Activated CD8-positive, alpha-beta memory T cell treated with anti-CD3 and anti-CD28 coated beads for 48 hours (primary cell): ENCODE results near the gene PJA2.

Source experiments
- DNase-seq, 3 experiments: peaks; one replicate each; pipeline ENCODE4 v3.0.0-alpha.2; 2020; ENCODE audit warnings: low read depth in 2 of 3, low spot score in 2 of 3

PJA2 gene

DNA sequence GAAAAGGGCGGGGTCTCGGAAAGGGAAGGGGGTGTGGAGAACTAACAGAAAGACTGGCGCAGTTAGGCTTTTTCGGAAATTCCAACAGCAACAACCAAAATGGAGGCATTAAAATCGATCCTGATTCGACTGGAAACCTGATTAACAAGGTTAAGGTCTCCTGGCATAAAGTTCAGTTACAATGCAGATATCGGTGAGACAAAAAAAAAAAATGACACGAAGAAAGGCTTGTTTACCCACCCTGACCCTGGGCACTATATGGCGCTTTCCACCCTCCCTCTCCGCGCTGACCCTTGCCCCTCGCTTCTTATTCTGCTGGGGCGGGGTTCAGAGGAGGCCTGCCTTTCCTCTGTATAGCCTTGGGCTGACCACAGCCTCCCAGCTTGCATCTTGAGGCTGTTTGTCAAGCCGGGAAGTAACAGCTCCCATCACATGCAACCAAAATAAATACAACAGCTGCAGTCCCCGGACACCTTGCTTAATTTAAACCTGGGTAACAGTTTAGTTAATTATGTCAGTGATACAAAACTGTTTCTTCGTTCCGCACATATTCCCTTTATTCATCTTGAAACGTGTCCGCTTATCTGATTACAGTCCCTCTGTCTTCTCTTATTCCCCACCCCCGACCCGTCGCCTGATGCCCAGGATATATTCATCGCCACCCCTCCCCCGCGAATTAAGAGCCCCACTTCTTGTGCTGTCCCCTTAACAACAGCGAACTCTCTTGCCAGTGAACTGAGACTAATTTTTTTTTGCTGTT lies 795 bp upstream of the PJA2 start:
- peak in 1 of 3 experiments; percentile 10 for DNase-seq

DNA sequence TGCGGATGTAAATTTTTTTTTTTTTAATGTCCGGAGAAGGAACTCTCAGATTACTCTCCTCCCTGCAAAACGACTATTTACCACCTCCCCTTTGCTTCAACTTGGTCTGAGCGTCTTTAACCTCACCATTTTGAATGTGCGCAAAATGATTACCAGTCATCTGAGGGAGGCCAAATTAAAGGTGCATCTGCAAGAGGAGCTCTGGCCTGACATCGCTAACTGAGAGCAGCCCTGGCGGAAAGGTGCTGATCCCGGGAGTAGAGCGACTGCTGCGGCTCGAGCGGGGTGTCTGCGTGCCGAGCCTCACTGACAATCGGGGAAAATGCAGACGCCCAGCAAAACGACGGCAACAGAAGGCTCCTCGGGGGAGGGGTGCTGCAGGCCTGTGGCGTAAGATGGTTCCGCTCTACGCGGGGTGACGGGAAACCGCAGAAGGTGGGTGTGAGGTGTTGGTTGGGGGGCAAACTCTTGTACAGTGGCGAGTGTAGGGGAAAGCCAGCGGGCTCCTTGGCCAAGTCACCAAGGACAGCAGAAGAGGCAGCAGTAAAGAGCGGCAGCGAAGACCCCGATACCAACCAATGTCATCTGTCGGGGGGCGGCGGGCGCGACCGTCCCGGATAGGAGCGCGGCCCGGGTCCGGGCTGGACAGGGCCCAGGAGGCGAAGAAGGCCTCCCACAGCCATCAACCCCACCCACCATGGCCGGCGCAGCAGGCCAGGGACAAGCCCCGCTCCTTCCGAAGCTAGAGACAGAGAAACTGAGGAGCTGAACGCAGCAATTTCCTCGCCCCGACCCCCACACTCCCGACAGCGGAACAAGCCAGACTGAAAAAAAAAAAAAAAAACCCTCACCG lies 557 bp downstream of the PJA2 start:
- peak; percentile 52 to 72 (median 72) for DNase-seq

DNA sequence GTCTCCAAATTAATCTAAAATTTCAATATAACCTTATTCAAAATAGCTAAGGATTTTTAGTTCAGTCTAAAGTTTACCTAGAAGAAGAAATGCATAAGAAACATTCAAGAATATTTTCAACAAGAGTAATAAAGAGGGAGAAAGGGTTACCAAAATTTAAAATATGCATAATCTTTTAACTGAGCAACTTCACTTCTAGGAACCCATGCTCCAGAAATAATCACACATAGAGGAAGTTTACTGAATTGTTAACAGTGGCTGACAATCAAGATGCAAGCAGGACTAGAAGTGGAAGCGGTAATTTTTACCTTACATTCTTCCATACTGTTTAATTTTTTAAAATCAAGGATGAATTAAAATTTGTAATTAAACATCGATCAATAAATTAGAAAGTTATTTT lies 1.9 kb downstream of the PJA2 start:
- no peak for DNase-seq

DNA sequence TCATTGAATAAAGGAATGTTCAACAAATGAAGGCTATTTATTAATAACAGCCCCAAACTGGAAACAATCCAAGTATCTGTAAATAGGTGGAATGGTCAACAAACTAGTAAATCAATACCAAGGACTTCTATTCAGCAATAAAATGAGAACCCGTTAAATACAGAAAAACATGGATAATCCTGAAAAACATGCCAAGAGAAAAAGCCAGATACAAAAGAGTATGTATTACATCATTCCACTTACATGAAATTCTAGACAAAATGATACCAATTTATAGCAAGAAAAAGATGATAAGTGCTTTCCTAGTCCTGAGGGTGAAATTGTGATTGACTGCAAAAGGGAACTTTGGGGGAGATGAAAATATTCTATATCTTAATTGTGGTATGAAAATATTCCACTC lies 3.1 kb downstream of the PJA2 start:
- DNase-seq, result no peak

DNA sequence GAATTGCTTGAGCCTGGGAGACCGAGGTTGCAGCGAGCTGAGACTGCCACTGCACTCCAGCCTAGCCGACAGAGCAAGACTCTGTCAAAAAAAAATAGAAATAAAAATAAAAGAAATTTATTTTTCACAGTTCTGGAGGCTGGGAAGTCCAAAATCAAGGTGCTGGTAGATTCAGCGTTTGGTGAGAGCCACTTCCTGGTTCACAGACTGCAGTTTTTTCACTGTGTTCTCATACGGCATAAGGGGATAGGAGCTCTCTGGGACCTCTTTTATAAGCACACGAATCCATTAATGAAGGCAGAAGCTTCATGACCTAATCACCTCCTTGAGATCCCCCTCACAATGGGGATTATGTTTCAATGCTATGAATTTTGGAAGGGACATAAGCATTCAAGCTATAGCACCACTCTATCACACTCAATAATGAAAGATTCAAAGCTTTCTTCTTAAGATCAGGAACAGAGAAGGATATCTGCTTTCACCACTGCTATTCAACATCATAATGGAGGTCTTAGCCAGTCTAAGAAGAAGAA lies 5.3 kb downstream of the PJA2 start:
- no peak for DNase-seq

DNA sequence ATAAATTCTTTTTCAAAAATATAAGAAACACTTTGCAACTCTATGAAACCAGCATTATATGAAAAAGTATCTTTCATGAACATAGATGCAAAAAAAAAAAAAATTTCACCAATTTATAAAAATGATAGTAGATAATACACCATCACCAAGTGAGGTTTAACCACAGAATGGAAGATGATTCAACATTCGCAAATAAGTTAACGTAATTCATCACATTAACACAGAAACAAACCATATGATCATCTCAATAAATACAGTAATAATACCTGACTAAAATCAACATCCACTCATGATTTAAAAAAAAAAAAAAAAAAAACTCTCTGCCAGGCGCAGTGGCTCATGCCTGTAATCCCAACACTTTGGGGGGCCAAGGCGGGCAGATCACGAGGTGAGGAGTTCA lies 6.3 kb downstream of the PJA2 start:
- DNase-seq, result no peak

DNA sequence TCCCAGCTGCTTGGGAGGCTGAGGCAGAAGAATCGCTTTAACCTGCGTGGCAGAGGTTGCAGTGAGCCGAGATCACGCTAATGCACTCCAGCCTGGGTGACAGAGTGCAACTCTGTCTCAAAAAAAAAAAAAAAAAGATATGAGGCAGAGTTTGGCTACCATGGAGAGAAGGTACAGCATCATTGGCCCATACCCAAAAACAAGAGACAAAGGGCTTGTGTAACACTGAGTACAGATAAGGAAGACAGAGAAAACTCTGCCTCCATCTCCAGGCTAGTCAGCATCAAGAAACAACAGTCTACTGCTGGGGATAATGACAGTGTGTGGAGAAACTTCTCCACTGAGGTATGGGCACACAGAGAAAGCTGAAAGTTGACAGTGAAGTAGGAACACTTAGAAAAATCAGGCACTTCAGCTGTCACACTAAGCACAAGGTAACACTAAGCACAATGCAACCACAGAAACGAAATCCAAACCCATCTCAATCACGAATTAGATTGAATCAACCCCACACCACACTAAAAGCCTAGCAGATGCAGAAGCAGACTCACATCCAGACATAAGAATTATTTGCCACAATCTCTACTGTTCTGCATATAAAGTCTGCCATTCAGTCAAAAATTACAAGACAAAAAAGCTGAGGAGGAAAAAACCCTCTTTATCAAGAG lies 10.5 kb downstream of the PJA2 start:
- DNase-seq, result no peak

DNA sequence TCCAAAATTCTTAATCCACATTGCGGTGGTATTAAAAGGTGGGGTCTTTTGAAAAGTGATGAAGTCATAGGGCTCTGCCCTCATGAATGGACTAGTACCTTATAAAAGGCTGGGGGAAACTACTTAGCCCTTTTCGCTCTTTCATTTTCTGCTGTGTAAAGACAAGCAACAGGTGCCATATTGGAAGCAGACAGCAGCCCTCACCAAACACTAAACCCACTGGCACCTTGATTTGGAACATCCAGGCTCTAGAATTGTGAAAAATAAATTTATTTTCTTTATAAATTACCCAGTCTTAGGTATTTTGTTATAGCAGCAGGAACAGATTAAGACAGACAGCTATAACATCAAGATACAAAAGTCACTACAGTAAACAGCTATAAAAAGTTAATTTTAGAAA lies 12.8 kb downstream of the PJA2 start:
- no peak for DNase-seq

DNA sequence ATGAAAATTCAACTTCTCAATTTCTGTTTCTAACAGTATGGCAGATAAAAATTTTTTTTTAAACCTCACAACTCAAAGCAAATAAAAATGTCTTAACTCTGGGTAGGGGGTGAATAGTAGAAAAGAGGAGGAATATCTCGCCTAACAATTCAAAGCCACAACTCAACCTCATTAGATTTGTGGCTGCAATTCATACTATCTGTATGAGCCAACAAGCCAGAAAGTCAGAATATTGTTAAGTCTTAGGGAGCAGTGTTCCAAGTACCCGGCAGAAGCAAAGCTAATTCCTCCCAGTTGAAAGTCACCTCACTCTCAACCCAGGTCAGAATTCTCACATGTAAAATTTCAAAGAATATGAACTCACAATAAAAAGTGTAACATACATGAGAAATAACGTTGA lies 15.0 kb downstream of the PJA2 start:
- no peak for DNase-seq

DNA sequence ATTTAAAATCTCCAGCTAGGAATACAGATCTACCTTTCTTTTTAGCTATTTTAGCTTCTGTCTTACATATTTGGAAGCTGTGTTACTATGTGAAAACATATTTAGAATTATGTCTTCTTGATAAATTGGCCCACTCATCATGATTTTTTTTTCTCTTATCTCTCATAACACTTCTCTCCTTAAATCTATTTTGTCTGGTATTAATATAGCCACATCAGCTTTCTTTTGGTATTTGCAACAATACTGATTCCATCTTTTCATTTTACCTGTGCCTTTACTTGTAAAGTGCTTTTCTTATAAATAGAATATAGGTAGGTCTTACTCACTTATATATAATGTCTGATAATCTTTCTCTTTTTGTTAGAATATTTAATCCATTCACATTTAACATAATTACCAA lies 19.6 kb downstream of the PJA2 start:
- no peak for DNase-seq

DNA sequence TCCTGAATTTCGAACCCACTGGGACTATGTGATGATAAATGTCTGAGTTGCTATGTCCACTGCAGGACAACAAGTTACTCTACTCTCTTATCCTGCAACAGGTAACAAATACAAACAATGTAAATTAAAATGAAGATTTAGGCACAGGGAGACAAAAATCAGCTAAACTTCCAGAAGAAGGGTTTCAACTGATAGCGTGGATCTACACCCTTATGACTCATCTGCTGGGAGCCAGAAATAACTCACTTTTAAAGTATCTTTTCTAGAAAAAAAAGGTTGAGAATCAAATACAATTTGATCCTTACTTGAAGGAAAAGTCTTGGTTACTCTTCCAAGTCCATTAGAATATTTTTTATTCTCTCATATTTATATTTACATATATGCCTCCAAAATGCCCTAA lies 21.4 kb downstream of the PJA2 start:
- DNase-seq, result no peak

DNA sequence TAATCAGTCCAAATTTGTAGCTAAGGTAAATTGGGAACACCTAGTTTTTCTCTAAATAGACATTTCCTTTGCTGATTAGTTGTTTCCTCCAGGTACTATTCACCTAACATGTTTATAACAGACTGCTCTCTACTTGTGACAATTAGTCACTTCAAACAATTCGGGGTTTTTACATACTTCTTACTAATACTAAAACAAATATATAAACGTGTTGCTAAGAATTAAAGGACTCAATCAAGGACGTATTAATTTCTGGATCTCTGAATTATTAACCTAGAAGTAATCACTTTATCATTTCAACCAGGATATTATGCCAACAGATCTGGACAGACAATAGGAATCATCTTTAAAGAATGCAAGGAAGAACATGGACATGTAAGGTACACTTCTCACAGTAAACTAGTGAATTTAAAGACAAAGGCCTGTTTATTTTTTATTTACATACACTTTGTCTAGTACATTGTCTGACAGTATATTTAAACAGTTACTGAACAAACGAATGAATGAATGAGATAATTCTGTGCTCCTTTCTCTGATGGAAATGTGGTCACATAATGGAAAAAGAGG lies 22.3 kb downstream of the PJA2 start:
- no peak for DNase-seq

DNA sequence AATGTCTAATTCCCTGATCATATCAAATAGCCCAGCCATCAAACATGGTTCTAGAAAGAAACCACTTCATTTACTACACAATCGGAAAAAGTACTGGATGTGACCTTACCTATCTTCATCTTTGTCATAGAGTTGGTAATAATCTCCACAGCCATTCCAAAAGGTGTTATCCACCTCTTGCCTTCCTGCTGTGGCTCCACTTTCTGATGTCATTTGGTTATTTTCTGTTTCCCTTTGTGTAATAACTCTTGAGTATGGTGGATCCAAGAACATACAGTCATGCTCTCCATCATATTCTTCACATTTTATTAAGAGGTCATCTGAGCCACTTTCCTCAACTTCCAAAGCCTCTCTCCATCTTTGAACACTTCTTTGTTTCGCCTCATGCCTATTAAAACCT lies 31.7 kb downstream of the PJA2 start:
- DNase-seq, result no peak

DNA sequence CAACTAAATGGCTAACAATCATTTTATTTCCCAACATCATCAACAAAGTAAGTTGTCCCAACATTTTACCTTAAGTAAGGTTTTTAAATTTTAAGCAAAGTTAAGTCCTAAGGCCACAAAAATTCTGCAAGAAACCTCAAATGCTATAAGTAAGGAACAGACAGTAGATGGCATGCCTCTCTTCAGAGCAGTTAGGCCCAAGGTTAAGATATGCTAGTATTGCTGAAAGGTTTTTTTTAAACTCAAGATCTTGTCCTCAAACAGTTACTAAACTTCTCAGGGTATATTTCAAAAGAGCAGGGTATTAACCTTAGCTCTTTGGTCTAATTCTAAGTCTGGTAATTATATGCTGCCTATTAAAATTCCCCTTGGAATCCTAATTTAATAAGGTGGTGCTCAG lies 35.1 kb downstream of the PJA2 start:
- DNase-seq, result no peak

DNA sequence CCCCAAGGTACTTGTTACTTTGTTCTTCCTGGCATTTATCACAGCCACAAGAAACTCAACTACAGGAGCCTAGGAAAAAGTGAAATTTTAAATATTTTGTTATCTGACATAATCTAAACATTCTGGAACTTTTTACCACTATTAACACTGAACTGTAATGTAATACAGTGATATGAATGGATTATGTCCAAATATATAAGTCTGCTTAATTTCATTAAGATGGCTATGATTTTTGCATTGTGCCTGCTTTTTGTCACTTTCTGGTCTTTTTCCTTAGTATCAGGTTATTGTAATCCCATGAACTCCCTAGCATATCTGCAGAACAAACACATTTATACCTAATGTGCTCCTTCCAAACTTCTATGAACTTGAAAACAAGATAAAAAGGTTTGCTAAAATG lies 35.8 kb downstream of the PJA2 start:
- no peak for DNase-seq

DNA sequence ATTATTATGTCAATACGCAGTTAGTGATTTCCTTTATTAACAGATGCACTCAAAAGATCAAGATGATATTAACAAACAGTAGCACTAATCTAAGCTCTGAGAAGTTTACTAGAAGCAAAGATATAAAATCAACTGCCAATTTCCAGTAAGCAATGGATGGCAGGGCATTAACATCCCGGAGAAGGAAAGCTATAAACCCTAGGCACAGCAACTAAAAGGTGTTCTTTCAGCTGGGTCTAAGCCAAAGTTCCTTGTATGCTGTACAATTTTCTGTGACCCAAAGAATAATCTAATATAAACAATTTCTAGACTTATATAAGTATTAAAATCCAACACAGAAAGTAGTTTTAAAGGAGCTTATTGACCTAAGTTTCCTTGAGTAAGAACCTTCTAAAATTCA lies 39.4 kb downstream of the PJA2 start:
- DNase-seq, result no peak

DNA sequence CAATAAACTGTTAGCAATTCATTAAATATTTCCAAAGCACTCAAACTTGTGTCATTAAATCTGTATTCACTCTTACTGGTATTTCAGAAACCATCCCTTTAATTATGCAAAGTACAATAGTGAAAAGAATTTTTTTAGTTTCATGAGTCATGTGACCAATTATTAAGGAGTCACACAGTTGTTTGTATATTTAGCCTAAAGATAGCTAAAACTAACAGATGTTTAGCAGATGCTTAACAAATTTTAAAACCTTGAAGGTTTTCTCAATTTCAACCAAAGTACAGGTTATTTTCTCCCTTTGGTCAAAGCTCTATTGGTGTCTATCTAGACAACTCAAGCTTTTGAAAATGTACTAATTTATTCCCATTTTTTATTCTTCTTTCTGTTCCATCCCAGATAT lies 44.1 kb downstream of the PJA2 start:
- no peak for DNase-seq

DNA sequence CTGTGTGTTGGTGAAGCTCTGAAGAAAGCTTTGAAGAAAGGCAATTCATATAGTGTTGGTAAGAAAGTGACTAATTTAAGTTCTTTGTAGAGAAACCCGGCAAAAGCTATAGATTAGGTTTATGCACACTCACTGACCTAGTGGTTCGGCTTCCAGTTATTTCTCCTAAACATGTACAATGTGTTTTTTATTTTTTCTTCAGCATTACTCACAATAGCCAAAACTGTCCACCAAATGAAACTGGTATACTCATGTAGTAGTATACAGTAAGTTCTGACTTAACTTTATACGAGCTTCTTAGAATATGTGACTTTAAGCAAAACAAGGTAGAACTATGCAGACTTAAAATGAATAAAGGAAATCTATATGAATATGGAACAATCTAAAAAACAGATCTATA lies 44.8 kb downstream of the PJA2 start:
- no peak for DNase-seq

DNA sequence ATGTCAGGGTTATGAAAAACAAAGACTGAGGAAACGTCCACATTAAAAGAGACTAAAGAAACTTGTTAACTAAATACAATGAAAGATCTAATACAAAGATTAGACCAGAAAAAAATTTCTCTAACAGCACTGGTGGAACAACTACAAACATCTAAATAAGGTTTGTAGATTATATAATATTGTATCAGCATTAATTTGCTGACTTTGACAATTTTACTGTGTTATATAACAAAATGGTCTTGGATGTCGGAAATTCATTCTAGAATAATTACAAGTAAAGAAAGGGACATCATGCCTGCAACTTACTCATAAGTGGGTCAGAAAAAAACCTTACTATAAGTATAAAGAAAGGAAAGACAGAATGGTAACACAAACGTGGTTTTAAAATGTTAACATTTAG lies 50.1 kb downstream of the PJA2 start:
- no peak for DNase-seq

DNA sequence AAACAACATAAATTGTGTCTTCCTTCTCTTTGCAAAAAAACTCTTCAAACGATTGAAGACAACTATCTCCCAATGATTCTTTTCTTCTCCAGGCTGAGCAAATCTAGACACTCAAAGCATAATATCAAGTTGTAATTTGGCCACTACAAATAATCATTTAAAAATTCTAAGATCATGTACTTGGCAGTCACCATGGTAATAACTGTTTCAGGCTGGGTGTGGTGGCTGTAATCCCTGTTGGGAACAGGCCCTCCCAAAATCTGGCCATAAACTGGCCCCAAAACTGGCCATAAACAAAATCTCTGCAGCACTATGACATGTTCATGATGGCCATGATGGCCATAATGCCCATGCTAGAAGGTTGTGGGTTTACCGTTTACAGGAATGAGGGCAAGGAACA lies 52.0 kb downstream of the PJA2 start:
- DNase-seq, result no peak

DNA sequence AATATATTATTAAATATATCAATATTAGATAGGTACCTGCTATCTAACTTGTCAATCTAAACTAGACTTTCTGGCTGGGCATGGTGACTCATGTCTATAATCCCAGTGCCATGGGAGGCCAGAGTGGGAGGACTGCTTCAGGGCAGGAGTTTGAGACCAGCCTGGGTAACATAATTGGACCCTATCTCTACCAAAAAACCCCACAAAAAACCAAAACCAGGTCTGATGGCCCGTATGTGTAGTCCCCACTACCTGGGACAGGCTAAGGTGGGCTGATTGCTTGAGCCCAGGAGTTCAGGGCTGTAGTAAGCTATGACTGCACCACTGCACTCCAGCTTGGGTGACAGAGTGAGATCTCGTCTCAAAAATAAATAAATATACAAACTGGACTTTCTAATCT lies 55.0 kb downstream of the PJA2 start:
- no peak for DNase-seq
